Neural cell (in vitro differentiated cells): ENCODE measurements around the gene GLI3. TPM values are rescaled to one million over a fixed set of nuclear protein-coding genes. Genes with fewer than 3 reads are reported as not detected.
A peak's percentile ranks its signal among the peaks of the same experiment; 100 is the strongest.

Source experiments
- H2AFZ ChIP-seq: fragments of 200-600, 300-800 bp; sonication (generic), shearing (Covaris generic); 2 replicates; pipeline ENCODE4 v1.6.0; 2014; ENCODE audit warnings: low read depth, mild to moderate bottlenecking, antibody characterized with exemption, low read length, moderate library complexity
- H3F3A ChIP-seq: fragments of 200-600 bp; shearing (Covaris generic); 2 replicates; pipeline ENCODE4 v1.6.1; 2016; ENCODE audit warnings: mild to moderate bottlenecking, moderate library complexity, mixed read lengths, antibody characterized with exemption, low read length; ENCODE audit not compliant: insufficient read depth, poor library complexity, severe bottlenecking
- H3K27ac ChIP-seq: fragments of 200-600, 300-800 bp; sonication (generic), shearing (Covaris generic); 2 replicates; pipeline ENCODE4 v1.5.1; 2014; ENCODE audit warnings: mild to moderate bottlenecking, low read length, moderate library complexity
- H3K27me3 ChIP-seq: fragments of 300-800, 200-600 bp; sonication (generic), shearing (Covaris generic); 2 replicates; pipeline ENCODE4 v1.6.0; 2014; ENCODE audit warnings: mild to moderate bottlenecking, low read depth, low read length, moderate library complexity; ENCODE audit not compliant: insufficient read depth
- H3K36me3 ChIP-seq: fragments of 300-800, 200-600 bp; sonication (generic), shearing (Covaris generic); 2 replicates; pipeline ENCODE4 v1.5.1; 2014; ENCODE audit warnings: mild to moderate bottlenecking, antibody characterized with exemption, low read length, moderate library complexity; ENCODE audit not compliant: insufficient read depth
- H3K4me2 ChIP-seq: fragments of 300-800, 200-600 bp; sonication (generic), shearing (Covaris generic); 2 replicates; pipeline ENCODE4 v1.6.0; 2014; ENCODE audit warnings: mild to moderate bottlenecking, low read length
- H3K4me3 ChIP-seq: fragments of 300-800, 200-600 bp; sonication (generic), shearing (Covaris generic); 2 replicates; pipeline ENCODE4 v1.5.1; 2014; ENCODE audit warnings: mild to moderate bottlenecking, low read length, moderate library complexity
- H3K79me2 ChIP-seq: fragments of 200-600 bp; shearing (Covaris generic); replicated peaks from 2 replicates; pipeline ENCODE4 v1.6.0; 2014; ENCODE audit warnings: mild to moderate bottlenecking, low read length, moderate library complexity; ENCODE audit not compliant: insufficient read depth
- H3K9ac ChIP-seq: fragments of 300-800, 200-600 bp; sonication (generic), shearing (Covaris generic); 2 replicates; pipeline ENCODE4 v1.6.1; 2016; ENCODE audit warnings: mild to moderate bottlenecking, low read length, mixed read lengths
- H3K9me2 ChIP-seq: fragments of 200-600 bp; shearing (Covaris generic); 2 replicates; pipeline ENCODE4 v1.6.1; 2016; ENCODE audit warnings: mild to moderate bottlenecking, low read length, mixed read lengths; ENCODE audit not compliant: insufficient read depth
- H3K9me3 ChIP-seq: fragments of 200-600, 300-800 bp; sonication (generic), shearing (Covaris generic); 2 replicates; pipeline ENCODE4 v1.6.1; 2016; ENCODE audit warnings: mild to moderate bottlenecking, mixed run types, low read length, moderate library complexity, mixed read lengths
- H4K20me1 ChIP-seq: fragments of 200-600 bp; shearing (Covaris generic); 2 replicates; pipeline ENCODE4 v1.6.1; 2016; ENCODE audit warnings: mild to moderate bottlenecking, mixed run types; ENCODE audit not compliant: insufficient read depth
- EP300 ChIP-seq: fragments of 450-650 bp; conservative IDR thresholded peaks from 2 replicates; pipeline ENCODE4 v1.6.1; 2014; ENCODE audit warnings: antibody characterized with exemption, mild to moderate bottlenecking, moderate library complexity; ENCODE audit not compliant: poor library complexity, severe bottlenecking
- EZH2 ChIP-seq: fragments of 200-600, 300-800 bp; shearing (Covaris generic), sonication (generic); IDR thresholded peaks from 2 replicates; pipeline ENCODE4 v1.6.1; 2014; ENCODE audit warnings: antibody characterized with exemption, low read length, borderline replicate concordance, mild to moderate bottlenecking; ENCODE audit not compliant: insufficient read depth, poor library complexity, severe bottlenecking
- MXI1 ChIP-seq: fragments of 450-650 bp; conservative IDR thresholded peaks from 2 replicates; pipeline ENCODE4 v1.6.1; 2014; ENCODE audit warnings: antibody characterized with exemption, mild to moderate bottlenecking; ENCODE audit not compliant: poor library complexity, severe bottlenecking
- POLR2AphosphoS5 ChIP-seq: IDR thresholded peaks from 2 replicates; pipeline ENCODE4 v1.6.1; 2012
- RAD21 ChIP-seq: fragments of 450-650 bp; conservative IDR thresholded peaks from 2 replicates; pipeline ENCODE4 v1.6.1; 2014; ENCODE audit warnings: antibody characterized with exemption, mild to moderate bottlenecking, moderate library complexity
- REST ChIP-seq: IDR thresholded peaks from 2 replicates; pipeline ENCODE4 v1.6.1; 2012; ENCODE audit warnings: borderline replicate concordance
- SMC3 ChIP-seq: fragments of 450-650 bp; conservative IDR thresholded peaks from 2 replicates; pipeline ENCODE4 v1.6.1; 2014; ENCODE audit warnings: antibody characterized with exemption, mild to moderate bottlenecking, moderate library complexity; ENCODE audit not compliant: poor library complexity
- TAF1 ChIP-seq: IDR thresholded peaks from 2 replicates; pipeline ENCODE4 v1.6.1; 2012; ENCODE audit warnings: low read depth
- polyA plus RNA-seq: library from polyadenylated mRNA; depleted of rRNA; stranded (reverse); fragments of >200 nt; gene quantifications from 2 replicates; pipeline ENCODE4 v1.2.3, GENCODE V29; 2014
- TF ChIP-seq, protein P1 (sequence below): fragments of 450-650 bp; IDR thresholded peaks from 2 replicates; pipeline ENCODE4 v1.5.1; 2014; ENCODE audit warnings: antibody characterized with exemption, mild to moderate bottlenecking, moderate library complexity; ENCODE audit not compliant: poor library complexity, severe bottlenecking

The GLI3 gene
- polyA plus RNA-seq, 1 donor from 2014 or later: 0.19 TPM

DNA sequence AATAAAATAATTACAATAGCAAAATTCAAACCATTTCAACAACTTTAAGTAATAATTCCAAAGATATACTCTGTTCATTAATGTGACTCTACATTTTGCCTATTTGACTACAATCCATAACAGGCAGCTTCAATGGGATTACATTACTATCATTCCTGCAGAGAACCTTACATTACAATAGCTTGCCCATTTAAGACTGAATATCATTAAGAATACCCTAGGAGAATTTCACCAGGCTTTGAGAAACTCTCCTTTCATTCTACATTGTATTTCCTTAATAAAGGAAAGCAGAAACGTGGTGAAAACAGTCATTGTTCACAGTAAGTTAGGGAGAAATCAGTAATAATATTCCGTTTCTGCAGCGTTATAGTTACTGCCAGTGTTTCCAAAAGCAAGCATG, 209.5 kb downstream of the GLI3 start:
- Histone ChIP-seq H3K9me3 (no peaks in the 10 kb centered on the region), H2AFZ (no peak overlapping the region), H3K4me3 (peak overlapping the region; percentile 49), H3K79me2 (peaks cover 4% of the 10 kb centered on the region), H3K27ac (peak overlapping the region; percentile 42), H3K36me3 (no peaks in the 10 kb centered on the region), H4K20me1 (no peaks in the 10 kb centered on the region), H3K27me3 (no peaks in the 10 kb centered on the region), H3K9ac (no peak overlapping the region), H3F3A (no peaks in the 10 kb centered on the region), H3K4me2 (peak overlapping the region; percentile 9), H3K9me2 (no peaks in the 10 kb centered on the region)
- TF ChIP-seq EZH2 (no peak), REST (no peak), SMC3 (no peak), POLR2AphosphoS5 (no peak), MXI1 (no peak)
- TF ChIP-seq, protein P1, sequence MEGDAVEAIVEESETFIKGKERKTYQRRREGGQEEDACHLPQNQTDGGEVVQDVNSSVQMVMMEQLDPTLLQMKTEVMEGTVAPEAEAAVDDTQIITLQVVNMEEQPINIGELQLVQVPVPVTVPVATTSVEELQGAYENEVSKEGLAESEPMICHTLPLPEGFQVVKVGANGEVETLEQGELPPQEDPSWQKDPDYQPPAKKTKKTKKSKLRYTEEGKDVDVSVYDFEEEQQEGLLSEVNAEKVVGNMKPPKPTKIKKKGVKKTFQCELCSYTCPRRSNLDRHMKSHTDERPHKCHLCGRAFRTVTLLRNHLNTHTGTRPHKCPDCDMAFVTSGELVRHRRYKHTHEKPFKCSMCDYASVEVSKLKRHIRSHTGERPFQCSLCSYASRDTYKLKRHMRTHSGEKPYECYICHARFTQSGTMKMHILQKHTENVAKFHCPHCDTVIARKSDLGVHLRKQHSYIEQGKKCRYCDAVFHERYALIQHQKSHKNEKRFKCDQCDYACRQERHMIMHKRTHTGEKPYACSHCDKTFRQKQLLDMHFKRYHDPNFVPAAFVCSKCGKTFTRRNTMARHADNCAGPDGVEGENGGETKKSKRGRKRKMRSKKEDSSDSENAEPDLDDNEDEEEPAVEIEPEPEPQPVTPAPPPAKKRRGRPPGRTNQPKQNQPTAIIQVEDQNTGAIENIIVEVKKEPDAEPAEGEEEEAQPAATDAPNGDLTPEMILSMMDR: no peak

GRCh38 chr7:42026622-42027197, 210.3 kb downstream of the GLI3 start:
- H3K4me2 ChIP-seq: no peak overlapping the region
- no peaks in the 10 kb centered on the region for H3K9me3 ChIP-seq
- no peak overlapping the region for H3K4me3 ChIP-seq
- no peak overlapping the region for H3K27ac ChIP-seq
- no peaks in the 10 kb centered on the region for H3K27me3 ChIP-seq
- H3F3A ChIP-seq: no peaks in the 10 kb centered on the region
- H2AFZ ChIP-seq: no peak overlapping the region
- peaks cover 5% of the 10 kb centered on the region for H3K79me2 ChIP-seq
- no peaks in the 10 kb centered on the region for H3K36me3 ChIP-seq
- H3K9ac ChIP-seq: no peak overlapping the region
- no peaks in the 10 kb centered on the region for H4K20me1 ChIP-seq
- no peak for TF ChIP-seq POLR2AphosphoS5
- TF ChIP-seq, protein P1: no peak
- TF ChIP-seq EP300: no peak
- no peak for TF ChIP-seq TAF1
- no peak for TF ChIP-seq RAD21
- TF ChIP-seq SMC3: no peak
- TF ChIP-seq EZH2: no peak
- no peaks in the 10 kb centered on the region for H3K9me2 ChIP-seq
